ENCODE data around the gene ARF1. TPM values are rescaled to one million over a fixed set of nuclear protein-coding genes. Genes with fewer than 3 reads are reported as not detected.

The ARF1 gene
- total RNA-seq, 2 donors from 2014 or later = 322 to 372 TPM

DNA sequence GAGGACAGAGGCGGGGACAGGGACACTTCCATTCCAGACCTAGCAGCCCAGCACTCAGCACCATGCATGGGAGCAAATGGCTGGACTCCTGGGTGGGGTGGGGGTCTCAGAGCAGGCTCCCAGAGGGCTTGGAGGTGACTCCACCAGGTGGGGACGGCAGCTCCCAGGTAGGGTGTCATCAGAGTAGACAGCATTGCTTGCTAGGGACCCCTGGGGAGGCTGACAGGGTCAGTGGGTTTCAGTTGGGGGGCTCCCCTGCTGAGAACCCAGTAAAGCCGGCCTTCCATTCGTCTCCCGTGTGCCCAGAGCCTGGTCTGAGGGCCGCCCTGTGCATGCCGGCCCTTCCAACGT lies 62.5 kb downstream of the ARF1 start:
- Histone ChIP-seq H3K36me3 (ENCODE audit: control insufficient read depth, insufficient read depth, low read length) (peaks cover 10% of the 10 kb centered on the region), H3K27me3 (ENCODE audit: control insufficient read depth, insufficient read depth, low read length, poor library complexity, severe bottlenecking) (no peaks in the 10 kb centered on the region), H3K9me3 (ENCODE audit: control insufficient read depth, low read length) (no peaks in the 10 kb centered on the region), H3K4me1 (ENCODE audit: control insufficient read depth, insufficient read depth, low read length) (peaks cover 3% of the 10 kb centered on the region), H3K9ac (ENCODE audit: extremely low read depth, low read length, poor library complexity, severe bottlenecking) (no peak overlapping the region), H3K4me3 (ENCODE audit: low read length) (no peak overlapping the region), H3K27ac (ENCODE audit: low read depth, low read length) (no peak overlapping the region)
- Mint-ChIP-seq H3K4me1 (peaks cover 6% of the 10 kb centered on the region), H3K36me3 (ENCODE audit: low read depth) (no peaks in the 10 kb centered on the region), H3K9me3 (no peaks in the 10 kb centered on the region), H3K27me3 (ENCODE audit: insufficient read depth) (no peaks in the 10 kb centered on the region), H3K4me3 (no peak overlapping the region), H3K27ac (no peak overlapping the region)
- WGBS, 2 experiments (ENCODE audit: insufficient coverage in 1 of 2, insufficient read length in 1 of 2) = 88 to 89% methylated on average over 8 of the region's 8 CpGs
- TF ChIP-seq, protein P1, sequence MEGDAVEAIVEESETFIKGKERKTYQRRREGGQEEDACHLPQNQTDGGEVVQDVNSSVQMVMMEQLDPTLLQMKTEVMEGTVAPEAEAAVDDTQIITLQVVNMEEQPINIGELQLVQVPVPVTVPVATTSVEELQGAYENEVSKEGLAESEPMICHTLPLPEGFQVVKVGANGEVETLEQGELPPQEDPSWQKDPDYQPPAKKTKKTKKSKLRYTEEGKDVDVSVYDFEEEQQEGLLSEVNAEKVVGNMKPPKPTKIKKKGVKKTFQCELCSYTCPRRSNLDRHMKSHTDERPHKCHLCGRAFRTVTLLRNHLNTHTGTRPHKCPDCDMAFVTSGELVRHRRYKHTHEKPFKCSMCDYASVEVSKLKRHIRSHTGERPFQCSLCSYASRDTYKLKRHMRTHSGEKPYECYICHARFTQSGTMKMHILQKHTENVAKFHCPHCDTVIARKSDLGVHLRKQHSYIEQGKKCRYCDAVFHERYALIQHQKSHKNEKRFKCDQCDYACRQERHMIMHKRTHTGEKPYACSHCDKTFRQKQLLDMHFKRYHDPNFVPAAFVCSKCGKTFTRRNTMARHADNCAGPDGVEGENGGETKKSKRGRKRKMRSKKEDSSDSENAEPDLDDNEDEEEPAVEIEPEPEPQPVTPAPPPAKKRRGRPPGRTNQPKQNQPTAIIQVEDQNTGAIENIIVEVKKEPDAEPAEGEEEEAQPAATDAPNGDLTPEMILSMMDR (conservative IDR thresholded peaks at IDR 0.05) = no peak
- no peak for DNase-seq

DNA sequence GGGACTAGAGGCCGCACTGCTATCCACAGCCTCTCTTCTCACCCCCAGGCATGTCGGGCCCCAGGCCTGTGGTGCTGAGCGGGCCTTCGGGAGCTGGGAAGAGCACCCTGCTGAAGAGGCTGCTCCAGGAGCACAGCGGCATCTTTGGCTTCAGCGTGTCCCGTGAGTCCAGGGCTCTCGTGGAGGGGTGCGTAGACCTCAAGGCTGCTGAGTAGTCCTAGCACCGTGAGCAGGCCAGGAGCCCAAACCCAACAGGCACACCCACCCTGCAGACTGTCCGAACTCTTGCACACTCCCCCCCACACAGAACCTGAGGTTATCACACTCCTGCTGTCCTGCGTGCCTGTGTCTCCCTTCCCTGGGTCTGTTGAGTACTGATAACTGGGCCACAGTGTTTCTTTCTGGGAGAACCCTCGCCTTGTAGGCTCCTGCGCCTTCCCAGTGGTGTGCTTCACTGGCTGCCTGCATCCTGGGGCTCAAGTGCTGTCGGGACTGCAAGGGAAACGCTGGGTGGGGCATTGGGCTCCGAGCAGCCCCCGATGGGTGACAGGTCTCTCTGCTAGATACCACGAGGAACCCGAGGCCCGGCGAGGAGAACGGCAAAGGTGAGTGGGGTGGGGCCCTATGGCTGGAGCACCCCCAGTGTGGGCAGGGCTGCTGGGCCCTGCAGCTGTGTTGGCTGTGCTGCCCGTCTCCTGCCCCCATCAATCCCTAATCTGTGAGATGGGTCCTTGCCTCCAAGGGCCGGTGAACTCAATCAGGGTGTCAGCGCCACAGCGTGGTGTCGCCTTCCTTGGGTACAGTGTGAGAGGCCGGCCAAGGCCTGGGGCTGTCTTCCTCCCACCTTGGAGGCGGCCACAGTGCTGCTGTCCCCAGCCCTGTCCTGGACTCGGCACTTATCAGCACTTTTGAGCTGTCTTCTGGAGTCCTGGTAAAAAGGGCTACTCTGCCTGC lies 63.2 kb downstream of the ARF1 start:
- Histone ChIP-seq H3K4me3 (ENCODE audit: low read length) (no peak overlapping the region), H3K9me3 (ENCODE audit: control insufficient read depth, low read length) (no peaks in the 10 kb centered on the region), H3K27me3 (ENCODE audit: control insufficient read depth, insufficient read depth, low read length, poor library complexity, severe bottlenecking) (no peaks in the 10 kb centered on the region), H3K9ac (ENCODE audit: extremely low read depth, low read length, poor library complexity, severe bottlenecking) (no peak overlapping the region), H3K36me3 (ENCODE audit: control insufficient read depth, insufficient read depth, low read length) (peaks cover 10% of the 10 kb centered on the region), H3K27ac (ENCODE audit: low read depth, low read length) (no peak overlapping the region), H3K4me1 (ENCODE audit: control insufficient read depth, insufficient read depth, low read length) (peaks cover 3% of the 10 kb centered on the region)
- Mint-ChIP-seq H3K4me3 (no peak overlapping the region), H3K27ac (no peak overlapping the region), H3K4me1 (peaks cover 6% of the 10 kb centered on the region), H3K9me3 (no peaks in the 10 kb centered on the region), H3K36me3 (ENCODE audit: low read depth) (no peaks in the 10 kb centered on the region), H3K27me3 (ENCODE audit: insufficient read depth) (no peaks in the 10 kb centered on the region)
- WGBS, 2 experiments (ENCODE audit: insufficient coverage in 1 of 2, insufficient read length in 1 of 2) = 96 to 98% methylated on average over 16 to 31 of the region's 31 CpGs
- no peak for DNase-seq
- TF ChIP-seq, protein P1 (conservative IDR thresholded peaks at IDR 0.05) = no peak

DNA sequence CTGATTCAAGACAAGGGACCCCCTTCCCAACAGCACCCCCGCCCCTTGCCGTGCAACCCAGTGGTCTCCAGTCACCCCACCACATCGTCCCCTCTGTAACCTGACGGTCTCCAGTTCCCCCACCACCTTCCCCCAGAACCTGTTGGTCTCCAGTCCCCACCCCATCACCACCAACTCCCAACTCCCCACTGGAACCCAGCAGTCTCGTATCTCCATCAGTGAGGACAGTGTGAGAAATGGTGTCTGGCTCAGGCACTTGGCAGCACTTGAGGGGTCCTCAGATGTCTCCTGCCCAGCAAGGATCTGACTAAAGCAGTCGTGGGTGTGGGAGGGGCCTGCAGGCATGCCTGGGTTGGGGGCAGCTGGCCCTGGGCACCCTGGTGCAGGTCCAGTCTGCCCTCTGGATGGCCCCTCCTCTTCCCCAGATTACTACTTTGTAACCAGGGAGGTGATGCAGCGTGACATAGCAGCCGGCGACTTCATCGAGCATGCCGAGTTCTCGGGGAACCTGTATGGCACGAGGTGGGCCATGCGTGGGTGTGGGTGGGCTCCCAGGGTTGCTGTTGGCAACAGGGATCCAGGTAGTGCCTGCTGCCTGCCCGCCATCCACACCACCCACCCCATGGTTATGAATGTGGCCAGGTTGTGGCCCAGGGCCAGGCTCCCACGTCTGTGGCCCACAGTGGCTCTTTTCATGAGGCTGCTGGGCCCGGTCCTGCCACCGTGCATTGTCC lies 64.1 kb downstream of the ARF1 start:
- Histone ChIP-seq H3K27me3 (ENCODE audit: control insufficient read depth, insufficient read depth, low read length, poor library complexity, severe bottlenecking) (no peaks in the 10 kb centered on the region), H3K27ac (ENCODE audit: low read depth, low read length) (no peak overlapping the region), H3K9me3 (ENCODE audit: control insufficient read depth, low read length) (no peaks in the 10 kb centered on the region), H3K36me3 (ENCODE audit: control insufficient read depth, insufficient read depth, low read length) (peaks cover 10% of the 10 kb centered on the region), H3K4me3 (ENCODE audit: low read length) (no peak overlapping the region), H3K4me1 (ENCODE audit: control insufficient read depth, insufficient read depth, low read length) (peaks cover 3% of the 10 kb centered on the region), H3K9ac (ENCODE audit: extremely low read depth, low read length, poor library complexity, severe bottlenecking) (no peak overlapping the region)
- Mint-ChIP-seq H3K9me3 (no peaks in the 10 kb centered on the region), H3K27me3 (ENCODE audit: insufficient read depth) (no peaks in the 10 kb centered on the region), H3K27ac (no peak overlapping the region), H3K4me1 (no peaks in the 10 kb centered on the region), H3K4me3 (no peak overlapping the region), H3K36me3 (ENCODE audit: low read depth) (no peaks in the 10 kb centered on the region)
- no peak for DNase-seq
- TF ChIP-seq, protein P1 (conservative IDR thresholded peaks at IDR 0.05) = no peak
- WGBS, 2 experiments (ENCODE audit: insufficient coverage in 1 of 2, insufficient read length in 1 of 2) = 94 to 95% methylated on average over 13 to 18 of the region's 18 CpGs

Measured in endodermal cell (in vitro differentiated cells).